HCT116 (cell line): ENCODE measurements around the gene SHF. TPM values are rescaled to one million over a fixed set of nuclear protein-coding genes. Genes with fewer than 3 reads are reported as not detected.

Experiments used
- ATAC-seq: fragments of 200-7000 bp; cut with Tn5 transposase; 2 replicates; pipeline ENCODE4 v1.9.1; 2020; ENCODE audit warnings: mild to moderate bottlenecking, moderate library complexity
- BruUV-seq: library from RNA; stranded (reverse); fragments of 400-500 nt; replicated peaks from 2 replicates; lab custom pipeline; 2021; lab: Mats Ljungman, UMichigan
- CTCF ChIA-PET: fragments of 300-600 bp; sonication (Branson Sonifier 250); formaldehyde crosslinking; loops from one replicate; lab custom pipeline; 2021; ENCODE audit warnings: antibody characterized with exemption; lab: Charles Lee
- POLR2A ChIA-PET: fragments of 300-600, 350-600 bp; sonication (Branson Sonifier 250); formaldehyde crosslinking; loops from one replicate; lab custom pipeline; 2021; ENCODE audit warnings: antibody characterized with exemption; lab: Charles Lee
- RAD21 ChIA-PET, 2 experiments: fragments of 300-600 bp; sonication (Branson Sonifier 250); formaldehyde crosslinking; loops; one replicate each; lab custom pipeline; 2023; ENCODE audit warnings: low total read pairs in 2 of 2; ENCODE audit not compliant: uncharacterized antibody in 2 of 2, unreplicated experiment in 2 of 2, low non-redundant PET in 1 of 2; lab: Charles Lee
- DNase-seq: peaks from one replicate; pipeline ENCODE4 v3.0.0-alpha.2; 2010; ENCODE audit warnings: low read depth, low spot score
- H2AFZ ChIP-seq: fragments of 200-600 bp; shearing (Covaris generic), sonication (generic); 2 replicates; pipeline ENCODE4 v1.6.1; 2017; ENCODE audit warnings: low read depth, mixed run types, mixed read lengths, antibody characterized with exemption, low read length; ENCODE audit not compliant: poor library complexity, severe bottlenecking
- H3K27ac ChIP-seq: 2 replicates; pipeline ENCODE4 v1.5.1; 2012; ENCODE audit warnings: low read depth, low read length
- H3K27me3 ChIP-seq: fragments of 200-600 bp; sonication (generic); 2 replicates; pipeline ENCODE4 v1.6.1; 2016; ENCODE audit warnings: mixed run types, low read length, mixed read lengths; ENCODE audit not compliant: insufficient read depth
- H3K36me3 ChIP-seq, 2 experiments: fragments of 200-500 bp in 1 of 2; fragments of 200-600 bp in 1 of 2; sonication (Bioruptor generic) in 1 of 2; sonication (generic) in 1 of 2; 2 replicates each; pipeline versions ENCODE4 v1.5.1 to v1.6.1; 2014 to 2016; ENCODE audit warnings: low read length in 2 of 2, inconsistent platforms in 1 of 2, mixed read lengths in 1 of 2, mixed run types in 1 of 2; ENCODE audit not compliant: insufficient read depth in 2 of 2, control insufficient read depth in 1 of 2
- H3K4me1 ChIP-seq, 2 experiments: fragments of 200-600 bp in 1 of 2; sonication (generic) in 1 of 2; 2 replicates each; pipeline versions ENCODE4 v1.5.1 to v1.6.1; 2012 to 2017; ENCODE audit warnings: low read length in 2 of 2, inconsistent platforms in 1 of 2, mild to moderate bottlenecking in 1 of 2, mixed read lengths in 1 of 2, mixed run types in 1 of 2, moderate library complexity in 1 of 2; ENCODE audit not compliant: insufficient read depth in 2 of 2, control insufficient read depth in 1 of 2
- H3K4me2 ChIP-seq: fragments of 200-600 bp; sonication (generic); 2 replicates; pipeline ENCODE4 v1.6.1; 2017; ENCODE audit warnings: mixed run types, low read length, mixed read lengths
- H3K4me3 ChIP-seq, 2 experiments: fragments of 200-600 bp in 1 of 2; sonication (generic) in 1 of 2; replicated peaks in 1 of 2; 2 replicates each; pipeline ENCODE4 v1.5.1; 2011 to 2016; ENCODE audit warnings: low read length in 2 of 2, control low read depth in 1 of 2, low read depth in 1 of 2, mild to moderate bottlenecking in 1 of 2, mixed read lengths in 1 of 2, mixed run types in 1 of 2
- H3K79me2 ChIP-seq: fragments of 200-600 bp; sonication (generic); 2 replicates; pipeline ENCODE4 v1.6.1; 2017; ENCODE audit warnings: mild to moderate bottlenecking, mixed run types, low read length, moderate library complexity, mixed read lengths; ENCODE audit not compliant: insufficient read depth
- H3K9ac ChIP-seq: fragments of 200-600 bp; sonication (generic); 2 replicates; pipeline ENCODE4 v1.6.1; 2016; ENCODE audit warnings: low read length, mixed read lengths
- H3K9me2 ChIP-seq: fragments of 200-600 bp; sonication (generic), shearing (Covaris generic); 2 replicates; pipeline ENCODE4 v1.6.1; 2017; ENCODE audit warnings: mixed run types, mild to moderate bottlenecking, moderate library complexity; ENCODE audit not compliant: insufficient read depth
- H3K9me3 ChIP-seq, 2 experiments: fragments of 200-500 bp in 1 of 2; fragments of 200-600 bp in 1 of 2; sonication (Bioruptor generic) in 1 of 2; sonication (generic) in 1 of 2; 2 replicates each; pipeline ENCODE4 v1.6.1; 2014 to 2017; ENCODE audit warnings: low read length in 2 of 2, mixed read lengths in 2 of 2, inconsistent platforms in 1 of 2, low read depth in 1 of 2, mild to moderate bottlenecking in 1 of 2, mixed run types in 1 of 2, moderate library complexity in 1 of 2; ENCODE audit not compliant: control insufficient read depth in 1 of 2, insufficient read depth in 1 of 2
- H4K20me1 ChIP-seq: fragments of 200-600 bp; sonication (generic), shearing (Covaris generic); 2 replicates; pipeline ENCODE4 v1.6.1; 2017; ENCODE audit warnings: mixed run types, mild to moderate bottlenecking, moderate library complexity; ENCODE audit not compliant: insufficient read depth
- CBX3 ChIP-seq: IDR thresholded peaks from 2 replicates; pipeline ENCODE4 v1.6.1; 2012; ENCODE audit warnings: low read depth
- CEBPB ChIP-seq: IDR thresholded peaks from 2 replicates; pipeline ENCODE4 v1.6.1; 2012; ENCODE audit warnings: low read depth
- EGR1 ChIP-seq: IDR thresholded peaks from 2 replicates; pipeline ENCODE4 v1.6.1; 2012; ENCODE audit warnings: low read depth
- ELF1 ChIP-seq: IDR thresholded peaks from 2 replicates; pipeline ENCODE4 v1.6.1; 2012; ENCODE audit warnings: low read depth, borderline replicate concordance
- EZH2phosphoT487 ChIP-seq: fragments of 200-600 bp; IDR thresholded peaks from 2 replicates; pipeline ENCODE4 v1.6.1; 2018; ENCODE audit warnings: antibody characterized with exemption, borderline replicate concordance
- POLR2A ChIP-seq: IDR thresholded peaks from 2 replicates; pipeline ENCODE4 v1.7.0; 2011; ENCODE audit warnings: borderline replicate concordance; ENCODE audit not compliant: insufficient read depth, insufficient read length; ENCODE audit errors: extremely low read depth
- POLR2AphosphoS5 ChIP-seq: IDR thresholded peaks from 2 replicates; pipeline ENCODE4 v1.6.1; 2011; ENCODE audit warnings: mild to moderate bottlenecking, low read depth, low read length, moderate library complexity
- RAD21 ChIP-seq: IDR thresholded peaks from 2 replicates; pipeline ENCODE4 v1.6.1; 2012; ENCODE audit warnings: low read depth, mild to moderate bottlenecking
- SIN3A ChIP-seq: IDR thresholded peaks from 2 replicates; pipeline ENCODE4 v1.6.1; 2012; ENCODE audit warnings: low read depth
- SP1 ChIP-seq: IDR thresholded peaks from 2 replicates; pipeline ENCODE4 v1.6.1; 2012; ENCODE audit warnings: low read depth
- TCF7L2 ChIP-seq: IDR thresholded peaks from 2 replicates; pipeline ENCODE4 v1.7.0; 2011; ENCODE audit warnings: borderline replicate concordance, inconsistent platforms; ENCODE audit not compliant: insufficient read depth, insufficient read length; ENCODE audit errors: extremely low read depth
- YY1 ChIP-seq: IDR thresholded peaks from 2 replicates; pipeline ENCODE4 v1.6.1; 2011; ENCODE audit warnings: low read length, low read depth, moderate library complexity, mild to moderate bottlenecking; ENCODE audit not compliant: insufficient replicate concordance; ENCODE audit errors: extremely low read depth
- intact Hi-C: fragments of 100-400 bp; cut with micrococcal nuclease; formaldehyde crosslinking; loops from 2 replicates; pipeline ENCODE4 v1.10.0; 2022
- total RNA-seq: library from RNA; stranded (reverse); gene quantifications from one replicate; pipeline ENCODE4 v1.2.1, GENCODE V29; 2021; ENCODE audit not compliant: unreplicated experiment
- TF ChIP-seq, protein P1 (sequence below): IDR thresholded peaks from 2 replicates; pipeline ENCODE4 v1.6.1; 2011; ENCODE audit warnings: mild to moderate bottlenecking, low read length, moderate library complexity; ENCODE audit not compliant: insufficient replicate concordance; ENCODE audit errors: extremely low read depth
- TF ChIP-seq, protein P2 (sequence below): IDR thresholded peaks from 2 replicates; pipeline ENCODE4 v1.6.1; 2012
- TF ChIP-seq, protein P3 (sequence below): IDR thresholded peaks from 2 replicates; pipeline ENCODE4 v1.6.1; 2012
- TF ChIP-seq, protein P4 (sequence below), 3 experiments: fragments of 200-600 bp in 1 of 3; sonication (generic) in 1 of 3; IDR thresholded peaks in 2 of 3; conservative IDR thresholded peaks in 1 of 3; 2 replicates each; pipeline ENCODE4 v1.5.1; 2012 to 2017; ENCODE audit warnings: low read depth in 2 of 3, low read length in 2 of 3, antibody characterized with exemption in 1 of 3, borderline replicate concordance in 1 of 3, control low read depth in 1 of 3, mild to moderate bottlenecking in 1 of 3, mixed read lengths in 1 of 3, mixed run types in 1 of 3, moderate library complexity in 1 of 3; ENCODE audit not compliant: insufficient read depth in 1 of 3

The SHF gene
- total RNA-seq, 1 experiment from 2014 or later: 2.6 TPM

- DNase-seq (no peak), ATAC-seq (no peak)
- Histone ChIP-seq H3K4me1 (peaks cover 0 to 4% of the 10 kb centered on the region in 2 experiments; a peak in 1 of 4 replicates), H3K79me2 (no peaks in the 10 kb centered on the region), H3K27me3 (no peaks in the 10 kb centered on the region), H2AFZ (no peak overlapping the region), H4K20me1 (no peaks in the 10 kb centered on the region), H3K36me3 (no peaks in the 10 kb centered on the region; a peak in 1 of 4 replicates), H3K9ac (no peak overlapping the region), H3K9me3 (no peaks in the 10 kb centered on the region), H3K4me3 (no peak overlapping the region), H3K9me2 (no peaks in the 10 kb centered on the region)
- RAD21 ChIA-PET: no interaction called here
- TF ChIP-seq YY1 (no peak), POLR2A (no peak), EZH2phosphoT487 (no peak), POLR2AphosphoS5 (no peak), EGR1 (no peak), CBX3 (no peak), SP1 (no peak), CEBPB (no peak), ELF1 (no peak), SIN3A (no peak), TCF7L2 (no peak), RAD21 (no peak)
- TF ChIP-seq, protein P1, sequence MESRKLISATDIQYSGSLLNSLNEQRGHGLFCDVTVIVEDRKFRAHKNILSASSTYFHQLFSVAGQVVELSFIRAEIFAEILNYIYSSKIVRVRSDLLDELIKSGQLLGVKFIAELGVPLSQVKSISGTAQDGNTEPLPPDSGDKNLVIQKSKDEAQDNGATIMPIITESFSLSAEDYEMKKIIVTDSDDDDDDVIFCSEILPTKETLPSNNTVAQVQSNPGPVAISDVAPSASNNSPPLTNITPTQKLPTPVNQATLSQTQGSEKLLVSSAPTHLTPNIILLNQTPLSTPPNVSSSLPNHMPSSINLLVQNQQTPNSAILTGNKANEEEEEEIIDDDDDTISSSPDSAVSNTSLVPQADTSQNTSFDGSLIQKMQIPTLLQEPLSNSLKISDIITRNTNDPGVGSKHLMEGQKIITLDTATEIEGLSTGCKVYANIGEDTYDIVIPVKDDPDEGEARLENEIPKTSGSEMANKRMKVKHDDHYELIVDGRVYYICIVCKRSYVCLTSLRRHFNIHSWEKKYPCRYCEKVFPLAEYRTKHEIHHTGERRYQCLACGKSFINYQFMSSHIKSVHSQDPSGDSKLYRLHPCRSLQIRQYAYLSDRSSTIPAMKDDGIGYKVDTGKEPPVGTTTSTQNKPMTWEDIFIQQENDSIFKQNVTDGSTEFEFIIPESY: no peak
- TF ChIP-seq, protein P2, sequence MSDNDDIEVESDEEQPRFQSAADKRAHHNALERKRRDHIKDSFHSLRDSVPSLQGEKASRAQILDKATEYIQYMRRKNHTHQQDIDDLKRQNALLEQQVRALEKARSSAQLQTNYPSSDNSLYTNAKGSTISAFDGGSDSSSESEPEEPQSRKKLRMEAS: no peak
- TF ChIP-seq, protein P3, sequence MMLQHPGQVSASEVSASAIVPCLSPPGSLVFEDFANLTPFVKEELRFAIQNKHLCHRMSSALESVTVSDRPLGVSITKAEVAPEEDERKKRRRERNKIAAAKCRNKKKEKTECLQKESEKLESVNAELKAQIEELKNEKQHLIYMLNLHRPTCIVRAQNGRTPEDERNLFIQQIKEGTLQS: no peak
- TF ChIP-seq, protein P4, sequence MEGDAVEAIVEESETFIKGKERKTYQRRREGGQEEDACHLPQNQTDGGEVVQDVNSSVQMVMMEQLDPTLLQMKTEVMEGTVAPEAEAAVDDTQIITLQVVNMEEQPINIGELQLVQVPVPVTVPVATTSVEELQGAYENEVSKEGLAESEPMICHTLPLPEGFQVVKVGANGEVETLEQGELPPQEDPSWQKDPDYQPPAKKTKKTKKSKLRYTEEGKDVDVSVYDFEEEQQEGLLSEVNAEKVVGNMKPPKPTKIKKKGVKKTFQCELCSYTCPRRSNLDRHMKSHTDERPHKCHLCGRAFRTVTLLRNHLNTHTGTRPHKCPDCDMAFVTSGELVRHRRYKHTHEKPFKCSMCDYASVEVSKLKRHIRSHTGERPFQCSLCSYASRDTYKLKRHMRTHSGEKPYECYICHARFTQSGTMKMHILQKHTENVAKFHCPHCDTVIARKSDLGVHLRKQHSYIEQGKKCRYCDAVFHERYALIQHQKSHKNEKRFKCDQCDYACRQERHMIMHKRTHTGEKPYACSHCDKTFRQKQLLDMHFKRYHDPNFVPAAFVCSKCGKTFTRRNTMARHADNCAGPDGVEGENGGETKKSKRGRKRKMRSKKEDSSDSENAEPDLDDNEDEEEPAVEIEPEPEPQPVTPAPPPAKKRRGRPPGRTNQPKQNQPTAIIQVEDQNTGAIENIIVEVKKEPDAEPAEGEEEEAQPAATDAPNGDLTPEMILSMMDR (IDR thresholded peaks at IDR 0.05 in 2 of 3, conservative IDR thresholded peaks at IDR 0.05 in 1 of 3; ENCODE audit: borderline replicate concordance in 1 of 3, insufficient read depth in 1 of 3, low read depth in 2 of 3, low read length in 2 of 3): no peak
- TF ChIP-seq, all 23 proteins: peak for 0
- no peak overlapping the region for H3K4me2 ChIP-seq
- POLR2A ChIA-PET: no interaction called here
- BruUV-seq: no TSS peak
- CTCF ChIA-PET: interaction anchor here (1.2 kb wide), 1 partner anchor 11 kb away, joined by 3 read pairs; no protein-coding TSS in a partner anchor
- intact Hi-C loops: no loop called here
- no peak overlapping the region for H3K27ac ChIP-seq
These were observed 35.6 kb downstream of the SHF start for GRCh38 chr15:45151998-45152828.
